Psoas muscle (tissue), 8 donors: ENCODE measurements around the gene LAMA5. TPM values are rescaled to one million over a fixed set of nuclear protein-coding genes. Genes with fewer than 3 reads are reported as not detected.

Experiments used
- ATAC-seq, 4 donors: fragments of 200-7000 bp; cut with Tn5 transposase; one replicate each; pipeline ENCODE4 v1.9.1; 2020; ENCODE audit warnings: moderate library complexity in 3 of 4, mild to moderate bottlenecking in 2 of 4
- DNase-seq, 2 donors: peaks; one replicate each; pipeline ENCODE4 v3.0.0-alpha.2; 2020
- H3K27ac ChIP-seq: fragments of 200-600 bp; one replicate; pipeline ENCODE4 v1.8.0; 2022
- H3K27me3 ChIP-seq, 3 donors: fragments of 200-600 bp in 1 of 3; one replicate each; pipeline versions ENCODE4 v1.6.1 to v1.8.0; 2013 to 2022; ENCODE audit warnings: low read length in 2 of 3, mild to moderate bottlenecking in 2 of 3, moderate library complexity in 1 of 3; ENCODE audit not compliant: insufficient read depth in 3 of 3
- H3K36me3 ChIP-seq, 2 donors: fragments of 200-600 bp in 1 of 2; one replicate each; pipeline versions ENCODE4 v1.6.1 to v1.8.0; 2013 to 2022; ENCODE audit warnings: low read depth in 1 of 2, mild to moderate bottlenecking in 1 of 2, moderate library complexity in 1 of 2; ENCODE audit not compliant: insufficient read depth in 1 of 2
- H3K4me1 ChIP-seq: fragments of 200-600 bp; one replicate; pipeline ENCODE4 v1.8.0; 2022
- H3K4me3 ChIP-seq: fragments of 200-600 bp; one replicate; pipeline ENCODE4 v1.8.0; 2022; ENCODE audit warnings: mild to moderate bottlenecking
- H3K9me3 ChIP-seq: fragments of 200-600 bp; one replicate; pipeline ENCODE4 v1.8.0; 2022
- CTCF ChIP-seq: fragments of 200-600 bp; IDR thresholded peaks from one replicate; pipeline ENCODE4 v1.8.0; 2022; ENCODE audit warnings: antibody characterized with exemption
- WGBS, 3 donors: extraction: QIAGEN DNeasy Blood & Tissue Kit; methylation state at CpG; one replicate each; pipeline versions ENCODE4 v1.1.6 to v1.1.7; 2013; 5-methylcytosine and 5-hydroxymethylcytosine counted together
- intact Hi-C, 2 donors: fragments of 100-400 bp; cut with DNase I; formaldehyde crosslinking; loops; one replicate each; pipeline versions ENCODE4 v1.11.0 to v1.14.2; 2022
- polyA plus RNA-seq, 3 donors: library from polyadenylated mRNA; stranded (reverse); fragments of 200-250 nt; gene quantifications; one replicate each; pipeline ENCODE4 v1.2.3, GENCODE V29; 2013
- total RNA-seq, 4 donors: library from RNA; stranded (reverse); fragmentation: NEBNext Ultra II Directional in 2 of 4; extraction: Animal tissue kit (Norgen Biotek cat#: 25700) in 2 of 4; gene quantifications; one replicate each; pipeline versions ENCODE4 v1.2.1 to v1.2.4, GENCODE V29; 2021 to 2023
- donor health status: healthy with polysubstance abuse.
- donor health status: DM: no; HTN: no; CAD: no; lungs with moderate emphysema.
- donor health status: Bipolar disorder and iron deficiency.
- donor health status: healthy.
- donor health status: DM: yes; HTN: yes; CAD: no.
- donor health status: DM: no; HTN: no; CAD: no.
- donor health status: DM: no; HTN: no; CAD: no.
- donor health status: DM: yes; HTN: yes; CAD: no.

The LAMA5 gene
- total and polyA plus RNA-seq, 7 donors, result 14.4 to 74.6 (median 34.2) TPM

GRCh38 chr20:62368392-62368975 lies 1.4 kb upstream of the LAMA5 start:
- ATAC-seq (peak in 3 of 4 donors; percentile 10 to 28 (median 19)), DNase-seq (peak; percentile 58 to 75)
- H3K4me3 ChIP-seq, result peak overlapping the region; percentile 75
- peaks cover 61% of the 10 kb centered on the region for H3K4me1 ChIP-seq
- 2 to 4% (median 2%) methylated on average over 13 to 15 of the region's 15 CpGs for WGBS, 3 donors
- no peaks in the 10 kb centered on the region for H3K9me3 ChIP-seq
- no peaks in the 10 kb centered on the region for H3K36me3 ChIP-seq
- no peaks in the 10 kb centered on the region for H3K27me3 ChIP-seq
- TF ChIP-seq CTCF, result no peak
- intact Hi-C loops, result no loop called here
- H3K27ac ChIP-seq, result peak overlapping the region; percentile 87

- Histone ChIP-seq H3K27me3 (no peaks in the 10 kb centered on the region), H3K27ac (peak overlapping the region; percentile 87), H3K4me3 (peak overlapping the region; percentile 75), H3K36me3 (no peaks in the 10 kb centered on the region), H3K4me1 (peaks cover 68% of the 10 kb centered on the region), H3K9me3 (no peaks in the 10 kb centered on the region)
- intact Hi-C loops, result no loop called here
- ATAC-seq, result peak; percentile 13 to 31 (median 22)
- 0 to 2% (median 1%) methylated on average over 35 to 37 of the region's 37 CpGs for WGBS, 3 donors
- peak; percentile 59 to 79 for DNase-seq
- no peak for TF ChIP-seq CTCF
Observed at GRCh38 chr20:62367633-62368391, 700 bp upstream of the LAMA5 start.

- H3K4me1 ChIP-seq, result peaks cover 69% of the 10 kb centered on the region
- WGBS, 3 donors, result 1 to 2% (median 1%) methylated on average over 49 to 72 of the region's 72 CpGs
- no peaks in the 10 kb centered on the region for H3K27me3 ChIP-seq
- no peak for ATAC-seq
- H3K4me3 ChIP-seq, result peak overlapping the region; percentile 75
- peaks cover 0 to 5% of the 10 kb centered on the region in 2 donors for H3K36me3 ChIP-seq
- DNase-seq, result peak; percentile 27 to 64
- TF ChIP-seq CTCF, result no peak
- intact Hi-C loops, result no loop called here
- H3K9me3 ChIP-seq, result no peaks in the 10 kb centered on the region
- H3K27ac ChIP-seq, result peak overlapping the region; percentile 87
Observed at GRCh38 chr20:62366370-62367135, 559 bp downstream of the LAMA5 start.

GRCh38 chr20:62365814-62366369 lies 1.2 kb downstream of the LAMA5 start:
- intact Hi-C loops, result no loop called here
- DNase-seq (peak; percentile 27 to 54), ATAC-seq (peak in 3 of 4 donors; percentile 3 to 24 (median 5))
- WGBS, 3 donors, result 27 to 30% (median 29%) methylated on average over 9 to 10 of the region's 10 CpGs
- TF ChIP-seq CTCF, result no peak
- H3K27me3 ChIP-seq, result no peaks in the 10 kb centered on the region
- H3K4me3 ChIP-seq, result peak overlapping the region; percentile 75
- H3K27ac ChIP-seq, result peak overlapping the region; percentile 87
- peaks cover 66% of the 10 kb centered on the region for H3K4me1 ChIP-seq
- H3K9me3 ChIP-seq, result no peaks in the 10 kb centered on the region
- peaks cover 0 to 5% of the 10 kb centered on the region in 2 donors for H3K36me3 ChIP-seq
